Osteoblast (primary cell): ENCODE data around the gene NEB. TPM values are rescaled to one million over a fixed set of nuclear protein-coding genes. Genes with fewer than 3 reads are reported as not detected.

Experiments
- DNase-seq: peaks from one replicate; pipeline ENCODE4 v3.0.0; 2011; ENCODE audit warnings: low spot score, mixed read lengths; ENCODE audit not compliant: insufficient read length; ENCODE audit errors: missing footprints
- H2AFZ ChIP-seq: 2 replicates; pipeline ENCODE4 v1.6.0; 2011; ENCODE audit warnings: mild to moderate bottlenecking, low read length
- H3K27ac ChIP-seq: 2 replicates; pipeline ENCODE4 v1.5.1; 2011; ENCODE audit warnings: mild to moderate bottlenecking, low read depth, low read length, moderate library complexity
- H3K27me3 ChIP-seq: 2 replicates; pipeline ENCODE4 v1.6.0; 2012; ENCODE audit warnings: mild to moderate bottlenecking, control low read depth, inconsistent platforms, low read length, moderate library complexity; ENCODE audit not compliant: insufficient read depth
- H3K36me3 ChIP-seq: 2 replicates; pipeline ENCODE4 v1.5.1; 2011; ENCODE audit warnings: mild to moderate bottlenecking, low read length, control low read depth, moderate library complexity; ENCODE audit not compliant: insufficient read depth
- H3K4me1 ChIP-seq: 2 replicates; pipeline ENCODE4 v1.5.1; 2011; ENCODE audit warnings: mild to moderate bottlenecking, low read length, control low read depth, moderate library complexity; ENCODE audit not compliant: insufficient read depth
- H3K4me2 ChIP-seq: 2 replicates; pipeline ENCODE4 v1.6.0; 2011; ENCODE audit warnings: mild to moderate bottlenecking, low read length; ENCODE audit not compliant: insufficient read depth
- H3K4me3 ChIP-seq: fragments of 200-600 bp; sonication (generic); 3 replicates; pipeline ENCODE4 v1.5.1; 2012; ENCODE audit warnings: mild to moderate bottlenecking, low read length, inconsistent platforms; ENCODE audit not compliant: insufficient read depth
- H3K79me2 ChIP-seq: 2 replicates; pipeline ENCODE4 v1.6.0; 2012; ENCODE audit warnings: mild to moderate bottlenecking, low read length, control low read depth, inconsistent platforms; ENCODE audit not compliant: insufficient read depth
- H3K9me3 ChIP-seq: 2 replicates; pipeline ENCODE4 v1.5.1; 2011; ENCODE audit warnings: low read depth, low read length, control low read depth
- H4K20me1 ChIP-seq: 2 replicates; pipeline ENCODE4 v1.6.0; 2012; ENCODE audit warnings: mild to moderate bottlenecking, low read length, control low read depth; ENCODE audit not compliant: insufficient read depth
- total RNA-seq: library from RNA; depleted of rRNA; stranded (reverse); fragments of >200 nt; gene quantifications from 2 replicates; pipeline ENCODE4 v1.2.3, GENCODE V29; 2012
- TF ChIP-seq, protein P1 (sequence below): IDR thresholded peaks from 2 replicates; pipeline ENCODE4 v1.5.1; 2011; ENCODE audit warnings: mild to moderate bottlenecking, low read depth, low read length, moderate library complexity; ENCODE audit errors: extremely low read depth

The NEB gene
- total RNA-seq, 1 donor, result 0.36 TPM

- TF ChIP-seq, protein P1, sequence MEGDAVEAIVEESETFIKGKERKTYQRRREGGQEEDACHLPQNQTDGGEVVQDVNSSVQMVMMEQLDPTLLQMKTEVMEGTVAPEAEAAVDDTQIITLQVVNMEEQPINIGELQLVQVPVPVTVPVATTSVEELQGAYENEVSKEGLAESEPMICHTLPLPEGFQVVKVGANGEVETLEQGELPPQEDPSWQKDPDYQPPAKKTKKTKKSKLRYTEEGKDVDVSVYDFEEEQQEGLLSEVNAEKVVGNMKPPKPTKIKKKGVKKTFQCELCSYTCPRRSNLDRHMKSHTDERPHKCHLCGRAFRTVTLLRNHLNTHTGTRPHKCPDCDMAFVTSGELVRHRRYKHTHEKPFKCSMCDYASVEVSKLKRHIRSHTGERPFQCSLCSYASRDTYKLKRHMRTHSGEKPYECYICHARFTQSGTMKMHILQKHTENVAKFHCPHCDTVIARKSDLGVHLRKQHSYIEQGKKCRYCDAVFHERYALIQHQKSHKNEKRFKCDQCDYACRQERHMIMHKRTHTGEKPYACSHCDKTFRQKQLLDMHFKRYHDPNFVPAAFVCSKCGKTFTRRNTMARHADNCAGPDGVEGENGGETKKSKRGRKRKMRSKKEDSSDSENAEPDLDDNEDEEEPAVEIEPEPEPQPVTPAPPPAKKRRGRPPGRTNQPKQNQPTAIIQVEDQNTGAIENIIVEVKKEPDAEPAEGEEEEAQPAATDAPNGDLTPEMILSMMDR, result no peak
- Histone ChIP-seq H2AFZ (no peak overlapping the region), H3K36me3 (no peaks in the 10 kb centered on the region), H4K20me1 (no peaks in the 10 kb centered on the region), H3K79me2 (no peaks in the 10 kb centered on the region), H3K9me3 (no peaks in the 10 kb centered on the region), H3K4me3 (no peak overlapping the region), H3K27me3 (no peaks in the 10 kb centered on the region), H3K4me1 (no peaks in the 10 kb centered on the region), H3K4me2 (no peak overlapping the region), H3K27ac (no peak overlapping the region)
- no peak for DNase-seq
Observed at GRCh38 chr2:151523850-151524249, 210.4 kb downstream of the NEB start.

GRCh38 chr2:151522556-151522955 lies 211.7 kb downstream of the NEB start:
- H4K20me1 ChIP-seq, result no peaks in the 10 kb centered on the region
- no peak overlapping the region for H3K27ac ChIP-seq
- H3K36me3 ChIP-seq, result no peaks in the 10 kb centered on the region
- no peak overlapping the region for H2AFZ ChIP-seq
- no peaks in the 10 kb centered on the region for H3K4me1 ChIP-seq
- no peak overlapping the region for H3K4me3 ChIP-seq
- H3K4me2 ChIP-seq, result no peak overlapping the region
- no peak for DNase-seq
- TF ChIP-seq, protein P1, result no peak
- H3K9me3 ChIP-seq, result no peaks in the 10 kb centered on the region
- H3K27me3 ChIP-seq, result no peaks in the 10 kb centered on the region
- H3K79me2 ChIP-seq, result no peaks in the 10 kb centered on the region

- no peaks in the 10 kb centered on the region for H3K4me1 ChIP-seq
- TF ChIP-seq, protein P1, result no peak
- no peaks in the 10 kb centered on the region for H3K27me3 ChIP-seq
- H3K27ac ChIP-seq, result no peak overlapping the region
- no peak overlapping the region for H3K4me3 ChIP-seq
- no peaks in the 10 kb centered on the region for H3K9me3 ChIP-seq
- no peaks in the 10 kb centered on the region for H3K36me3 ChIP-seq
- no peaks in the 10 kb centered on the region for H3K79me2 ChIP-seq
- no peak overlapping the region for H3K4me2 ChIP-seq
- no peak for DNase-seq
- no peaks in the 10 kb centered on the region for H4K20me1 ChIP-seq
- no peak overlapping the region for H2AFZ ChIP-seq
Observed at GRCh38 chr2:151520976-151521375, 213.3 kb downstream of the NEB start.

- Histone ChIP-seq H4K20me1 (no peaks in the 10 kb centered on the region), H3K9me3 (no peaks in the 10 kb centered on the region), H2AFZ (no peak overlapping the region), H3K36me3 (no peaks in the 10 kb centered on the region), H3K4me2 (no peak overlapping the region), H3K4me3 (no peak overlapping the region), H3K27ac (no peak overlapping the region), H3K27me3 (no peaks in the 10 kb centered on the region), H3K4me1 (no peaks in the 10 kb centered on the region), H3K79me2 (no peaks in the 10 kb centered on the region)
- no peak for DNase-seq
- TF ChIP-seq, protein P1, result no peak
Observed at GRCh38 chr2:151518802-151519201, 215.5 kb downstream of the NEB start.
